Retina (tissue), 1 donor: ENCODE data around the gene RIPOR2.

Source experiments
- DNase-seq: peaks from one replicate; pipeline ENCODE4 v3.0.0-alpha.2; 2016

Gene RIPOR2

GRCh38 chr6:24874776-24875533, 60.8 kb downstream of the RIPOR2 start:
- no peak for DNase-seq

- no peak for DNase-seq
These were observed 61.6 kb downstream of the RIPOR2 start for GRCh38 chr6:24874128-24874527.

- no peak for DNase-seq
These were observed 63.0 kb downstream of the RIPOR2 start for GRCh38 chr6:24872779-24873178.

- DNase-seq, result no peak
These were observed 67.0 kb downstream of the RIPOR2 start for GRCh38 chr6:24868765-24869164.

GRCh38 chr6:24867104-24867703, 68.6 kb downstream of the RIPOR2 start:
- DNase-seq, result no peak

- DNase-seq, result no peak
These were observed 70.6 kb downstream of the RIPOR2 start for GRCh38 chr6:24865161-24865560.

- DNase-seq, result no peak
These were observed 71.4 kb downstream of the RIPOR2 start for GRCh38 chr6:24864343-24864742.

- no peak for DNase-seq
These were observed 73.8 kb downstream of the RIPOR2 start for GRCh38 chr6:24861934-24862333.

GRCh38 chr6:24859608-24860200, 76.1 kb downstream of the RIPOR2 start:
- no peak for DNase-seq

GRCh38 chr6:24859132-24859531, 76.6 kb downstream of the RIPOR2 start:
- DNase-seq, result no peak

GRCh38 chr6:24858177-24858653, 77.5 kb downstream of the RIPOR2 start:
- DNase-seq, result no peak

GRCh38 chr6:24856901-24857670, 78.7 kb downstream of the RIPOR2 start:
- no peak for DNase-seq

- no peak for DNase-seq
These were observed 79.5 kb downstream of the RIPOR2 start for GRCh38 chr6:24856246-24856599.

GRCh38 chr6:24855395-24856245, 80.1 kb downstream of the RIPOR2 start:
- DNase-seq, result peak; percentile 80

GRCh38 chr6:24854077-24854666, 81.6 kb downstream of the RIPOR2 start:
- no peak for DNase-seq

- DNase-seq, result no peak
These were observed 84.7 kb downstream of the RIPOR2 start for GRCh38 chr6:24851086-24851485.

- DNase-seq, result no peak
These were observed 86.0 kb downstream of the RIPOR2 start for GRCh38 chr6:24849713-24850112.

- no peak for DNase-seq
These were observed 87.3 kb downstream of the RIPOR2 start for GRCh38 chr6:24848461-24848860.

GRCh38 chr6:24847402-24847801, 88.4 kb downstream of the RIPOR2 start:
- DNase-seq, result no peak

GRCh38 chr6:24845578-24845977, 90.2 kb downstream of the RIPOR2 start:
- DNase-seq, result no peak

- DNase-seq, result no peak
These were observed 90.9 kb downstream of the RIPOR2 start for GRCh38 chr6:24844903-24845302.

GRCh38 chr6:24844061-24844460, 91.7 kb downstream of the RIPOR2 start:
- DNase-seq, result no peak
